Loucy (cell line): ENCODE measurements around the gene GOLGA6L2.

ENCODE experiments used
- CTCF ChIP-seq: fragments of 200-600 bp; sonication (generic); conservative IDR thresholded peaks from 2 replicates; pipeline ENCODE4 v1.5.1; 2014; ENCODE audit warnings: mild to moderate bottlenecking, antibody characterized with exemption, low read length
- EZH2phosphoT487 ChIP-seq: fragments of 200-600 bp; IDR thresholded peaks from 2 replicates; pipeline ENCODE4 v1.6.1; 2018; ENCODE audit warnings: antibody characterized with exemption, mild to moderate bottlenecking, moderate library complexity, borderline replicate concordance

- TF ChIP-seq CTCF: no peak
- TF ChIP-seq EZH2phosphoT487: no peak
Measured at GRCh38 chr15:23441204-23441603, 5.8 kb downstream of the GOLGA6L2 start.
